HG03025 (cell line): ENCODE measurements around the gene STAT2.
"Not testable (repeated sequence)": the region's sequence is repeated elsewhere in the genome, so short reads cannot be mapped to it uniquely, and the experiment has no call there.

Source experiments
- ATAC-seq: cut with Tn5 transposase; IDR thresholded peaks from one replicate; pipeline ENCODE4 v1.9.1; 2021; ENCODE audit warnings: mild to moderate bottlenecking, moderate library complexity; ENCODE audit not compliant: unreplicated experiment, low FRiP score

Gene STAT2

GRCh38 chr12:56362130-56363059 is 2.5 kb upstream of the STAT2 start, which contains the start of gene APOF:
APOF (minus strand) TSS chr12:56362857; CDS start chr12:56362745, 112 bp downstream.
- ATAC-seq = no peak

- ATAC-seq = no peak
Observed at GRCh38 chr12:56361487-56362129, 1.7 kb upstream of the STAT2 start.

- no peak for ATAC-seq
Observed at GRCh38 chr12:56358836-56359532, 923 bp downstream of the STAT2 start.

- no peak for ATAC-seq
Observed at GRCh38 chr12:56351325-56351724, 8.6 kb downstream of the STAT2 start.

- no peak for ATAC-seq
Observed at GRCh38 chr12:56350662-56351061, 9.2 kb downstream of the STAT2 start.

- ATAC-seq = no peak
Observed at GRCh38 chr12:56348776-56349175, 11.1 kb downstream of the STAT2 start.

GRCh38 chr12:56347255-56347654 is 12.7 kb downstream of the STAT2 start:
- not testable (repeated sequence) for ATAC-seq

- no peak for ATAC-seq
Observed at GRCh38 chr12:56346675-56347074, 13.2 kb downstream of the STAT2 start.

- ATAC-seq = not testable (repeated sequence)
Observed at GRCh38 chr12:56342290-56342689, 17.6 kb downstream of the STAT2 start.

GRCh38 chr12:56341616-56342015 is 18.3 kb downstream of the STAT2 start:
- no peak for ATAC-seq

GRCh38 chr12:56339158-56339422 is 20.8 kb downstream of the STAT2 start:
- ATAC-seq = no peak

- ATAC-seq = no peak
Observed at GRCh38 chr12:56338308-56339157, 21.4 kb downstream of the STAT2 start, which contains the start of gene IL23A. IL23A (plus strand) TSS chr12:56338884; CDS start chr12:56339045, 161 bp downstream.

- ATAC-seq = no peak
Observed at GRCh38 chr12:56337753-56338251, 22.1 kb downstream of the STAT2 start.

- ATAC-seq = no peak
Observed at GRCh38 chr12:56336361-56337167, 23.3 kb downstream of the STAT2 start.

- ATAC-seq = not testable (repeated sequence)
Observed at GRCh38 chr12:56335527-56335926, 24.4 kb downstream of the STAT2 start.

GRCh38 chr12:56334490-56334793 is 25.5 kb downstream of the STAT2 start:
- no peak for ATAC-seq

- ATAC-seq = peak; percentile 85
Observed at GRCh38 chr12:56333679-56334489, 26.0 kb downstream of the STAT2 start, which contains the start of gene PAN2. PAN2 (minus strand) TSS chr12:56334000; CDS start chr12:56333094, 906 bp downstream.

GRCh38 chr12:56333197-56333678 is 26.7 kb downstream of the STAT2 start:
- no peak for ATAC-seq
